Measurements from ENCODE around the gene CCDC43.

The CCDC43 gene

DNA sequence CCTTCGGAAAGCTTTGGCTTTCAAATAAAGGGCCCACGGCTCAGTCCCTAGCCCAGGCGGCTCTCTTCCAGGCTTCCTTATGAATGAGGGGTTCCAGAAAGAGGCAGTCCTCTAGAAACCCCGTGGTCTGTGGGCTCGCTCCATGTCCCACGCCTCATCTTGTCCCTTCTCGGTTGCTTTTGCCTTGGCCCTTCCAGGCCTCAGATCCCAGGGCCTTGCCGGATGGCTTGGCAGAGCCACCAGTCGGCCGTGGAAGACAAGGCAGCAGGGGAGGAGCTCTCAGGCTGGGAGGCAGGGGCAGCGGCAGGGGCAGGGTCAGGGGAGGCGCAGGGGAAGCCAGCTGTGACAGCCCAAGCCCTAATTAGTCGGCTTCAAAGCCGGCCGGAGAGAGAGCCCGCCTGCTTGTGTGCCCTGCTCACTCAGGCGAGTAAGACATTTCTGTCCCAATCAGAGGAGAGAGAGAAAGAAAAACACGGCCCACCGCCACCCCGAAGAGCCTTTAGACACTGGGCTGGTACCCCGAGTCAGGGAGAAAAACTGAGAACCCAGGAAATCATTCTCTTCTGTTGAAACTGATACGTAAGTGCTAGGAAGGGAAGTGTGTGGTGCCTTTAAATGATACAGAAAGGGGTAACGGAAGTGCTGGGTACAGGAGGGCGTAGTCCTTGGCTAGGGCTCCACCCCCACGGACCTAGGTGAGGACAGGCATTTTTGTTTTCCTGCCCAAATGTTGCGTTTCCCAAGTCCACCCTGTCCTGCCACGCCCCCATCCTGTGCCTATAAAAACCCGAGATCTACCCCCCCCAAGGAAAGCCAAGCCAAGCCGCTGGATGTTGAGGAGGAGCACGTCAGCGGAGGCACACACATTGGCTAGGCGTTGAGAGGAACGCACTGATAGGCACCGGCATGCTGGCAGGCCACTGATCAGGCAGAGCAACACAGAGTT is 61.1 kb downstream of the CCDC43 start:
- no peaks in the 10 kb centered on the region for H3K36me3 ChIP-seq (replicated peaks)
- H3K4me1 ChIP-seq = peaks cover 2% of the 10 kb centered on the region; the same call in 1 of the 2 replicates
- DNase-seq (ENCODE audit: low spot score in 2 of 2) = no peak
- in situ Hi-C loops (cut with MboI; ENCODE audit: low sequenced_read_pairs) = no loop called here
- H3K9me3 ChIP-seq = no peaks in the 10 kb centered on the region
- no peak overlapping the region for H3K4me3 ChIP-seq
- no peaks in the 10 kb centered on the region for H3K27me3 ChIP-seq (ENCODE audit: low read depth)

DNA sequence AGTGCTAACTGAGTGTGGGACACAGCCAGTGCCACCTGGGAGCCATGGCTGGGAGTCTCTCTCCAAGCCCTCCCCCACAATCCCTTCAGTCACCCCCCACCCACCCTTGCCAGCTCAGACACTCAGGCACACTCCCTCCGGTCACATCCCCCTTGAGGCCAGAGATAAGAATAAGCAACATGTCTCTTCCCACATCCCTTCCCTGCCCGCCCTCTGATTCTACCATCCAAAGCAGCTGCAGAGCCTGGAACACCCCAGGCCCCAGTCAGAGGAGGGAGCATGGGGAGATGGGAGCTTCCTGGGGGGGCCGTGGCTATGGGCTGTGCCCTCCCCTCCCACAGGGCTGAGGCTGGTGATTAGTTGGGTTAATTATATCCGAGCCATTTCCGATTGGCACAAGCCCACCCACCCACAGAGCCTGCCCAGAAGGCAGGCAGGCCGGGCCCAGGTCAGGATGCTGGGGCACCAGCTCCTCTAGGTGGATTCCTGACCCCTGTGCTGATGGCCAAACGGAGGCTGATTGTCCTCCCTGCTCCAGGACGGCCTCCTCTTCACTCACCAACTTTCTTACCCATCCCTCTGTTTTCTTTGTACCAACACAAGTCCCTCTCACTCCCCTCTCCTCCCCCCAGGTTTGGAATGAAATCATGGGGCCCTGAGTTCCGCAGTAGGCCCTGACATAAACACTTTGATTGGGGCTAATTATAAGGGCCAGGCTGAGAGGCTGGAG is 61.9 kb downstream of the CCDC43 start:
- Histone ChIP-seq H3K4me1 (peaks cover 2% of the 10 kb centered on the region; the same call in 1 of the 2 replicates), H3K4me3 (no peak overlapping the region), H3K27me3 (ENCODE audit: low read depth) (no peaks in the 10 kb centered on the region), H3K9me3 (no peaks in the 10 kb centered on the region), H3K36me3 (replicated peaks) (no peaks in the 10 kb centered on the region)
- in situ Hi-C loops (cut with MboI; ENCODE audit: low sequenced_read_pairs) = no loop called here
- no peak for DNase-seq (ENCODE audit: low spot score in 2 of 2)
